ENCODE measurements around the gene PTPN2.
"Not testable (repeated sequence)": the region's sequence is repeated elsewhere in the genome, so short reads cannot be mapped to it uniquely, and the experiment has no call there.

PTPN2 gene

GRCh38 chr18:12891561-12891960 lies 7.5 kb upstream of the PTPN2 start:
- DNase-seq (ENCODE audit: low read depth, low spot score), result no peak

DNA sequence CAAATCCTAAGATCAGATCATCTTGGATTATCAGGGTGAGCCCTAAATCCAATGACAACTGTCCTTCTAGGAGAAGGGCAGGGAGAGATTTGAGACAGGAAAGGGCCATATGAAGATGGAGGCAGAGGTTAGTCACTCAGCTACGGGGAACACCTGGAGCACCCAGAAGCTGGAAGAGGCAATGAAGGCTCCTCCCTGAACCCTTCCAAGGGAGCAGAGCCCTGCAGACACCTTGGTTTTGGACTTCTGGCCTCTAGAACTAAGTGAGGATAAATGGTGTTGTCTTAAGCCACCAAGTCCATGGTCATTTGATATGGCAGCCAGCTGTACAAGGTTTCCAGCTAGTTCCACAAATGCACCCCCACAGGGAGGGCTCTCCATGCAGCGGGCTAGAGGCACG lies 6.9 kb upstream of the PTPN2 start:
- DNase-seq (ENCODE audit: low read depth, low spot score), result no peak

DNA sequence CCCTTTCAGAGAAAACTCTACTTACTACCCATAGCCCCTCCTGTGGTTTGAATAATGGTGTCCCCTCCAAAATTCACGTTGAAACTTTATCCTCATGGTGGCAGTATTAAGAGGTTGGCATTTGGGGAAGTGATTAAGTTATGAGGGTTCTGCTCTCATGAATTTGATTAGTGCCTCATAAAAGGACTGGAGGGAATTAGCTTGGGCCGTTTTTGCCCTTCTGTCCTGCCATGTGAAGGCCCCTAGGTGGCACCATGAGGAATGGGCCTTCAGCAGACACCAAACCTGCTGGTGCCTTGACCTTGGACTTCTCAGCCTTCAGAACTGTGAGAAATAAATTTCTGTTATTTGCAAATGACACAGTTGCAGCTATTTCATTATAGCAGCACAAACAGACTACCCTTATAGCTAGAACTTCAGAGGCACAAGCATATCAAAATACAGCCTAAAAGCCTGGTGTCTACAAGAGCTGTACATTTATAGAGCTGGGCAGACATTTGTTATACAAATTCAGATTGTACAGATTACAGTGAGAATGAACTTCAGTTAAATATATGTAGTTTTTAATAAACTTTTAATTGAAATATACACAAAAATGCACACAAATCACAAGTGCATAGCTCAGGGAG lies 2.6 kb upstream of the PTPN2 start:
- no peak for DNase-seq (ENCODE audit: low read depth, low spot score)

DNA sequence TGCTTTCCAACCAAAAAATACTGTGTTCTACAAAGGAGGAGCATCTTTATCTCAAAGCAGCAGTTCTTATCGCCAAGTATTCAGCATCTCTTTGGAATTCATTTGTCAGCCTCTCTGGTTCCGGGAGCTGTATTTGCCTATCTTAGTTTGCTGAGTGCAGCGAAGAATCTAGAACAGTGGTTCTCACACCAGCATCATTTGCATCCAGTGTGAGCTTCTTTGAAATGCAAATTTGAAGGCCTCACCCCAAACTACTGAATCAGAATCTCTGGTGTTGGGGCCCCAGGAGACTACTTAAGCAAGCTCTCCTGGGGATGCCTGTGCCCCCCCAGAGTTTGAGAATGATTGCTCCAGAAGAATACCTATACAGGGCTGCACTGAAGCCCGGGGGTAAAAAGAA lies 1.5 kb upstream of the PTPN2 start:
- no peak for DNase-seq (ENCODE audit: low read depth, low spot score)

DNA sequence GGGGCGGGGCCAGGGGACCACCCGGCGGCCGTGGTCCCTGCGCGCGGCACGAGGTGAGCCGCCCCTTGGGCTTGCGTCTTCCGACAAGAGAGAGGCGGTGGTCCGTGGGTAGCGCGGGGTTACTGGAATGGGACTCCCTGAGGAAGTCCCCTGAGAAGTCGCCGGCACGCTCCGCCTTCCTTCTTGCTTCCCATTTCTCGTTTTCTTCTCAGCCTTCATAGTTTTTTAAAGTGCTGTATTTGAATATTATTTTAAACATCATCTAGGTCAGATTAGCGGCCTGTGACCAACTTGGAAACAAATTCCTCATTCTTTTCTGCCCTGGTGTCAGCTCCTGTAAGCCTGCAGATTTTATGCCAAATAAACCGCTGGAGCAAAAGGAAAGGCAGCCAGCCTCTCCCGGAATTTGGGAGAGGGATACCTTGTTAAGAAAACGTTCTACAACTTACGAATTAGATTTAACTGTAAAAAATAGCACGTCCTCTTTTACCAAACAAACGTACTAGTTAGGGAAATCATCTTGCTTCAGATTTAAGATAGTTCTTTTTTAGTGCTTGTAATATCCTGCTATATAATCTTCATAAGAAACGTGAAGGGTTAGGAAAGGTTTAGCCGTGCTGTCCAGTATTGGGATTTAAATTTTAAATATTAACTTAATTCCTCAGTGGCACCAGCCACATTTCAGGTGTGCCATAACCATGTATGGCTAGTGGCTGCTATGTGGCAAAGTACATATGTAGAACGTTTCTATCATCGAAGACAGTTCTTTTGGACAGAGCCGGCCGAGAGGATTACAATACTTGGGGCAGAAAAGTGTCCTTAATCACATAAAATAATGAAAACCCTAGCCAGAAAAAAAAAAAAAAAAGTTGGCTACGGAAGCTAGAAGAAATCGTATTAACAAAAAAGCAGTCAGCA lies 628 bp upstream of the PTPN2 start:
- no peak for DNase-seq (ENCODE audit: low read depth, low spot score)

DNA sequence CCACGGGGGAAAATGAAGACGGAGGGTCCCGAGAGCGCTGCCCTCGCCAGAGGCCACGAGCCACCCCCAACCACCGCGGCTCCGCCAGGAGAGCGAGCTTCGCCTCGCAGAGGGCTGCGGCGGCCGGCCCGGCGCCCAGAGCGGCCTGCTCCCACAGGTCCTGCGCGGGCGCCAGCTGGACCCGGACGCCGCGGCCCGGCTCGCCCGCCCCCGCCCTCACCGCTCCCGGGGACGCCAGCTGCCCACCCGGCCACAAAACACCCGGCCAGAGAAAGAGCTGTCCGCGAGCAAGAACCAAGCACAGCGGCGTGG lies 709 bp downstream of the PTPN2 start:
- DNase-seq (ENCODE audit: low read depth, low spot score), result no peak

- DNase-seq (ENCODE audit: low read depth, low spot score), result no peak
These were observed 1.3 kb downstream of the PTPN2 start for GRCh38 chr18:12882453-12883371.

DNA sequence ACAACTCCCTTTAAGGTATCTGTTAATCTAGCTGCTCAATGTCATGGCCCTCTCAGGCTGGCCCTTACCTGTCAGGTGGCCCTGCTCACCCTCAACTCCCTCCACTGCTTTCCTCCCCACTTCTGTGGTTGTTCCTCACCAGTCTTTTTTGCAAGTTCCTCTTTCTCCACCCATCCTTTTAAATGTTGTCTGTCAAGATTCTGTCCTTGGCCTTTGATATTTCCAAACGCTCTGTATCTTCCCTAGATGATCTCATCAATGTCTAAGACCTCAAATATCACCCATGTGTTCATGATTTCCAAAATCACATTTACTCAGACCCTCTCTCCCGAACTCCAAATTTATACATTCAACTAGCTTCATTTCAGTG lies 3.5 kb downstream of the PTPN2 start:
- no peak for DNase-seq (ENCODE audit: low read depth, low spot score)

DNA sequence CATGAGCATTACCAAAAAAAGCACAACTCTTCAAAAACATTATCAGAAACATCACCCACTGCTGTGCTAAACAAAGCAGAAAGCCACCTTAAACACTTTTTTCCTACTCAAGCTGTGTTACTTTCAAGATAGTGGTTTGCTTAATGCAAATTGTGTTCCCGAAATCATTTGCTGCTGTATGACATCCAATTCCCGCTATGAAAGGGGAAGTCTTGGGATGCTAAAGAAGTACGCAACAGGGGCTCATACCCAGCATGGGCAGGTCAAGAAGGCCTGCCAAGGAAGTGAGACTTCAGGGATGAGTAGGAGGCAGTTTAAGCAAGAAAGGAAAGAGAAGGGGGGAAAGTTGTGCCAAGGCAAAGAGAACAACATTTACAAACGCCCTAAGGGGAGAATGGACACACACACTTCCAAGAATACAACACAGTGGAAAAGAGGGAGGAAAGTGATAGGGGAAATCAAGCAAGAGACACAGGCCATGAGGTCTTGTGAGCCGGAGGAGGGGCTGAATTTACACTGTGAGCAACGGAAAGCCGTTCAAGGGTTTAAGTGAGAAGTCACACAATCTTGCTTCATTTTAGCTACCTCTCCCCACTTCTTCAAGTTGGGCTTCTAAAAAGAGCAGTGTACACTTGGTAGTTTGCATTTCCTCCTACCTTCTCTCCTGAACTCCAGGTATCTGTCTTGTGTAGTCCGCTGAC lies 4.0 kb downstream of the PTPN2 start:
- no peak for DNase-seq (ENCODE audit: low read depth, low spot score)

GRCh38 chr18:12874992-12875391 lies 9.0 kb downstream of the PTPN2 start:
- not testable (repeated sequence) for DNase-seq (ENCODE audit: low read depth, low spot score)

DNA sequence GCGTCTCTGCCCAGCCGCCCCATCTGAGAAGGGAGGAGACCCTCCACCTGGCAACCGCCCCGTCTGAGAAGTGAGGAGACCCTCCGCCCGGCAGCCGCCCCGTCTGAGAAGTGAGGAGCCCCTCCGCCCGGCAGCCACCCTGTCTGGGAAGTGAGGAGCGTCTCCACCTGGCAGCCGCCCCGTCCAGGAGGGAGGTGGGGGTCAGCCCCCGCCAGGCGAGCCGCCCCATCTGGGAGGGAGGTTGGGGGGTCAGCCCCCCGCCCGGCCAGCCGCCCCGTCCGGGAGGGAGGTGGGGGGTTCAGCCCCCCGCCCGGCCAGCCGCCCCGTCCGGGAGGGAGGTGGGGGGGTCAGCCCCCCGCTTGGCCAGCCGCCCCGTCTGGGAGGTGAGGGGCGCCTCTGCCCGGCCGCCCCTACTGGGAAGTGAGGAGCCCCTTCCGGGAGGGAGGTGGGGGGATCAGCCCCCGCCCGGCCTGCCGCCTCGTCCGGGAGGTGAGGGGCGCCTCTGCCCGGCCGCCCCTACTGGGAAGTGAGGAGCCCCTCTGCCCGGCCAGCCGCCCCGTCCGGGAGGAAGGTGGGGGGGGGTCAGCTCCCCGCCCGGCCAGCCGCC lies 10.0 kb downstream of the PTPN2 start:
- DNase-seq (ENCODE audit: low read depth, low spot score), result not testable (repeated sequence)

DNA sequence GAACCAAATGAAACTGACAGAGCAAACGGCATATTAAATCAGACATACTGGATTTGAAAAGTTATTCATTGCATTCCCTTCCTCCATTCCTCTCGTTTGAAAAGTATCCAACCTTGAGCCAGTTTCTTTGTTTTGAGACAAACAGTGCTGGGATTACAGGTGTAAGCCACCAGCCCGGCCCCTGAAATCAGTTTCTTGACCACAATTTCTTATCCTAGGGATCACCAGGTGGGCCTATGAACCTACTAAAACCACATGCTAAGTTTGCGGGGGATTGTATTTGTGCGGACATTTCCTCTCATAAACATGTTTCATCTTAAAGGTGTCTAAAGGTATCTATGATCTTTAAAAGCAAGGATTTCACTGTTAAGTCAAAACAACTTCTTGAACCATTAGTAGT lies 11.6 kb downstream of the PTPN2 start:
- DNase-seq (ENCODE audit: low read depth, low spot score), result no peak

- no peak for DNase-seq (ENCODE audit: low read depth, low spot score)
These were observed 15.5 kb downstream of the PTPN2 start for GRCh38 chr18:12868576-12868975.

GRCh38 chr18:12867441-12868123 lies 16.5 kb downstream of the PTPN2 start:
- no peak for DNase-seq (ENCODE audit: low read depth, low spot score)

GRCh38 chr18:12863687-12864216 lies 20.3 kb downstream of the PTPN2 start:
- DNase-seq (ENCODE audit: low read depth, low spot score), result no peak

DNA sequence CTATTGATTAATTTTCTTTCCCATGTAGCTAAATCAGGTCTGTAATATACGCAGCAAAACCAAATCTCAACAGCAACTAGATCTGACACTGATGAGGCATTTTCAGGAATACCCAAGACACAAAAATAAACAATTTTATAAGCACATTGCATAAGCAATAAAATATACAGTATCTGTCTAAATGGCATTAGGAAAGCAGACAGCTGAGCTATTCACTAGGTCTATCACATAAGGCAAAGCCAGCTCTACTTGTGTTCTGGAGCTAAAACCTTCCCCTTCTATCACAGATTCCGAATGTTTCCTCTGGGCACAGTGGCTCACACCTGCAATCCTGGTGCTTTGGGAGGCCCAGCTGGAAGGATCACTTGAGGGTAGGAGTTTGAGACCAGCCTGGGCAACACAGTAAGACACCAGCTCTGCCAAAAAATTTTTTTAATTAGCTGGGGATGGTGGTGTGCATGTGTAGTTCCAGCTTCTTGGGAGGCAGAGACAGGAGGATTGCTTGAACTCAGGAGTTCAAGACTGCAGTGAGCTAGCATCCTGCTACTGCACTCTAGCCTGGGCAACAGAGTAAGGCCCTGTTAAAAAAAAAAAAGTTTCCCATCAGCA lies 21.1 kb downstream of the PTPN2 start:
- DNase-seq (ENCODE audit: low read depth, low spot score), result no peak

DNA sequence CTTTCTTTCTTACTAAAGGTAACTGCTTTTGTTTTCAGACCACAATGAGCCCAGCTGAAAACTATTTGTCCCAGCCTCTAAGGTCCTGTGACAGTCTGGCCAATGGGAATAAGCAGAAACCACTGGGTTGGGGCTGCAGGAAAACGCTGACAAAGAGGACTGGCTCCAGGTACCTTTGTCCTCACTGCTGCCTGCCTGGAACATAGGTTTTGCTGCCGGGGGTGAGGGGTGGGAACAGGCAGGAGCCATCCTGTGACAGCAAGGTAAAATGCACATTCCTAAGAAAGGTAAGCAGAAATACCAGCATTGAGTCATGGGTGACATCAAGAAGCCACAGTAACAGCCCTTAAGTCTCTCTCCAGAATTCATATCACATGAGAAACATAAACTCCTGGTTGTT lies 21.6 kb downstream of the PTPN2 start:
- no peak for DNase-seq (ENCODE audit: low read depth, low spot score)

DNA sequence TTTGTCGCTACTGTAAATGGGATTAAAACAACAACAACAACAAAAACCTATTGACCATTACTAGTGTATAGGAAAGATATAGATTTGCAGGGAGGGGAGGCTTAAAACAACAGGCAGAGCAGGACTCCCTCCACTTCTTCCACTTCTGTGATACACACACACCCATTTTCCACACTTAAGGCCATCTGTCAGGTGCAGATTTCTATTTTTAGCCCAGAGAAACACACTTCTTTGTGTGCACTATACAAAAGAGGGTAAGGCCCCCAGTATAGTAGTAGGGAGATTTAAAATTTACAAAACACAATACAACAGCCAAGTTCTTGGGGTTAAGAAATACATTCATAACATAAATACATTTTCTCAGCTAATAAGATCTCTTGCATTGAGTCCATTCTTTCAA lies 22.4 kb downstream of the PTPN2 start:
- no peak for DNase-seq (ENCODE audit: low read depth, low spot score)

- no peak for DNase-seq (ENCODE audit: low read depth, low spot score)
These were observed 23.5 kb downstream of the PTPN2 start for GRCh38 chr18:12860530-12860929.

- DNase-seq (ENCODE audit: low read depth, low spot score), result no peak
These were observed 25.0 kb downstream of the PTPN2 start for GRCh38 chr18:12858991-12859390.

Measured in brain pericyte (primary cell).